D721Med (cell line): ENCODE data around the gene EPHA2.

Source experiments
- DNase-seq: peaks from one replicate; pipeline ENCODE4 v3.0.0; 2011; ENCODE audit warnings: low spot score; ENCODE audit not compliant: insufficient read length
- FAIRE-seq: peaks from 2 replicates; lab custom pipeline; 2011; peaks lifted over from hg19 to GRCh38; lab: Jason Lieb, UNC
- CTCF ChIP-seq: IDR thresholded peaks from 2 replicates; pipeline ENCODE4 v1.5.1; 2012; ENCODE audit warnings: mild to moderate bottlenecking, control low read depth; ENCODE audit not compliant: insufficient read depth; ENCODE audit errors: missing control alignments

Gene EPHA2

GRCh38 chr1:16176653-16177052 is 20.8 kb upstream of the EPHA2 start:
- DNase-seq (no peak), FAIRE-seq (no peak)
- TF ChIP-seq CTCF = no peak

- FAIRE-seq (no peak), DNase-seq (no peak)
- no peak for TF ChIP-seq CTCF
Measured at GRCh38 chr1:16175610-16176553, 20.0 kb upstream of the EPHA2 start.

GRCh38 chr1:16174886-16175598 is 19.2 kb upstream of the EPHA2 start:
- TF ChIP-seq CTCF = no peak
- FAIRE-seq = no peak
- DNase-seq = no peak

- DNase-seq = no peak
- TF ChIP-seq CTCF = no peak
- FAIRE-seq = no peak
Measured at GRCh38 chr1:16174261-16174868, 18.5 kb upstream of the EPHA2 start.

- DNase-seq (no peak), FAIRE-seq (no peak)
- TF ChIP-seq CTCF = no peak
Measured at GRCh38 chr1:16173447-16174260, 17.8 kb upstream of the EPHA2 start.

- no peak for TF ChIP-seq CTCF
- FAIRE-seq (no peak), DNase-seq (no peak)
Measured at GRCh38 chr1:16172964-16173446, 17.1 kb upstream of the EPHA2 start.
